NCI-H510A (cell line): ENCODE measurements around the gene ITFG1.

Experiments
- DNase-seq: peaks from one replicate; lab custom pipeline; 2025; lab: John Stamatoyannopoulos, UW

The ITFG1 gene

DNA sequence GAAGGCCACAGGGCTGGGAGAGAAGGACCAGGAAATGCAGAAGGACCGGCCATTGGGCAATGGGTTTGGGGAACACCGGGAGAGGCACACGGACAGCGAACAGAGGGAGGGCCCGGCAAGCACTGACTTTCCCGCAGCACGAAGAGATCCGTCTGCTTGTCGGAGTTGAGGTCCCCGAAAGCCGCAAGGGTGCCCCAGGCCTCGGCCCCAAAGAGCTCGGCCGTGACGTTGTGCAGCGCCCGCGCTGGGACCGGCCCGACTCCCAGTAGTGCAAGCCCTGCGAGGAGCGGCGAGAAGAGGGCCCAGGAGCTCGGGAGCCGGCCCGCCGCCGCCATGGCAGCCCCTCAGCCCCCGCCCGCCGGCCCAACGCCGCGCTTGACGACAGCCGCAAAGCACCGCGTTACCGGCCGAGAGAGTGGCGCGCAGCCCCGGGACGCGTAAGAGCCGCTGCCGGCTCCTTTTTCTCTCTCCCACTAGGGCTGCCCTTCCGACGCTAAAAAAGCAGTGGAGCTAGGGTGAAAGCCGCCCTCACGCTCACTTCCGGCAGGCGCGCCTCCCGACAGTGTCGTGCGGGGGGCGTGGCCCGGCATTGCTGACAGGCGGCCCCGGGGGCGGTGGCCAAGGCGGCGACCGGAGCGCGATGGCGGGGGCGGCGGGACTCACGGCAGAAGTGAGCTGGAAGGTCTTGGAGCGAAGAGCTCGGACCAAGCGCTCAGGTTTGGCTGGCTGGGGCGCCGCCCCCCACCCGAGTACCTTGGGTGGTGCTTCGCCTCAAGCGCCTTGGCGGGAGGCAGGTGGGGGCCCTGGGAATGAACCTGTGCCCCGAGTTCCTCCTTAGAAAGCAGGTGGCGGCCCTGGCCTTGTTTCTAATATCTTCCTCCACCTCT lies at the start of gene ITFG1, which contains the start of gene PHKB:
Gene ITFG1 (minus strand): TSS at position 353 of the 887 bp plus-strand sequence. CDS start 18 bp downstream, at position 335.
Gene PHKB (plus strand): TSS at position 621 of the 887 bp plus-strand sequence. CDS start 20 bp downstream, at position 641.
- DNase-seq = peak; percentile 89

- DNase-seq = no peak
Measured at GRCh38 chr16:47507701-47508100, 46.8 kb upstream of the ITFG1 start.

DNA sequence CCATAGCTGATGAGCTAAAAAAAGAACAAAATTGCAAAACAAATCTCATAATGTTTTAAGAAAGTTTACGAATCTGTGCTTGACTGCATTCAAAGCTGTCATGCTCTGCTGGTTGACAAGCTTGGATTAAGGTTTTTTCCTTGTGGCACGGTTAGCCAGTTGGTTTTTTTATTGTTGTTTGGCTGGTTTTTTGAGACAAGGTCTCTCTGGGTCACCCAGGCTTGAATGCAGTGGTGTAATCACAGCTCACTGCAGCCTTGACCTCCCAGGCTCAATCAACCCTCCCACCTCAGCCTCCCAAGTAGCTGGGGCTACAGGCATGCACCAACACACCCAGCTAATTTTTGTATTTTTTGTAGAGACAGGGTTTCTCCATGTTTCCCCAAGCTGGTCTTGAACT lies 45.9 kb upstream of the ITFG1 start:
- DNase-seq = no peak

GRCh38 chr16:47504599-47504998 lies 43.7 kb upstream of the ITFG1 start:
- no peak for DNase-seq

DNA sequence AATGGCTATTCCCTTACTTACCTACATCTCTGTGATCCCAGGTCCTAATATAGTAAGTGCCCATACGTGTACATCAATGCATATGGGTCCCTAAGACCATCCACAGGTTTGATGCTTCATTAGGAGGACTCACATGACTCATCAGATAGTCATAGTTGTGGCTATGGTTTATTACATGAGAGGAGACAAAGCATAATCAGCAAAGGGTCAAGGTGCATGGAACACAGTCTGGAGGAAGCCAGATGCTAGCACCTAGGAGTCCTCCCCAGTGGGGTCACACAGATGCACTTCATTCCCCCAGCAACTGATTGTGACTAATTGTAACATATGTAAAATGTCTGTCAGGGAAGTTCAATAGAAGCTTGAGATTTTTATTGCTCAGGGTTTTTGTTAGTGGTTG lies 43.1 kb upstream of the ITFG1 start:
- no peak for DNase-seq

GRCh38 chr16:47499700-47500264 lies 38.9 kb upstream of the ITFG1 start:
- DNase-seq = no peak

- no peak for DNase-seq
Measured at GRCh38 chr16:47499080-47499699, 38.3 kb upstream of the ITFG1 start.

DNA sequence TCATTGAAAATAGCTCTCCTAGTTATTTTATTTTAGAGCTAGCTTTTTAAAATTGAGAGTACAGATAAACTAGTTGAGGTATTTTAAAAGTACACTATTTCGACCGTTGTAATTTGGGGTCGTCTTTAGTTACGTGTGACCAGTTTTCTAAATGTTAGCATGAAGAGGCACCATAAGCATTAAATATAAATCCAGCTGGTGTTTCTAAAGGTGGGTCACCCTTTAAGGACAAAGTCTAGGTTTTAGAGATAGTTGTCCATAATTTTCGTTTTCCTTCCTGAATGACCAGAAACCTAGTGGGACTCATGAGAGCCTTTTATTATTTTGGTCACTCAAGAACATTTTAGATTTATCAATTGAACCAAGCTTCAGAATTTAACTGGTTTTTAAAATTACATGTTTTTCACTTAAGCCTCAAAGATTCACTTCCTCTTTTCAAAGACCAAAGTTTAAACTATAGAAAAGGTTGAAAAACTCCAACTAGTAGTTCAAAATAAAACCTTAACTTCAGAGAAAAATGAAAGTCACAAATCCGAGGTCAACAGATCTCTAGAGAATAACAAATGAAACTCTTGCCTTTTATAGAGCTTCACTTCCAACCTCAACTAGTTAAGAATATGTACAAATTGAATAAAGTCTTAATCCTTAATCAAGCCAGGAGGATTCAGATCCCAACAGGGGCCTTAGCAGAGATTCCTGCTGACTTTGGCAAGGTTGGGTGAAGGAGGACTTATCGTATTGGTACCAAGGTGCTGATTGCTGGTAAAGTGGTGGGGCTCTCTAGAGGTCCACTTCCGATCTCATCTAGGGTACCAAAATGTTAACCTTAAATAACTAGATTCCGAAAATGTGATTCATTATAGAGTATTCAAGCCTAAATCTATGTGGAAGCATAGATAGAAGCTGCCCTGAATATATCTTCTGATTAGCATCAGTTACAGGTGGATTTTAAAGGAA lies 32.8 kb upstream of the ITFG1 start:
- DNase-seq = no peak

DNA sequence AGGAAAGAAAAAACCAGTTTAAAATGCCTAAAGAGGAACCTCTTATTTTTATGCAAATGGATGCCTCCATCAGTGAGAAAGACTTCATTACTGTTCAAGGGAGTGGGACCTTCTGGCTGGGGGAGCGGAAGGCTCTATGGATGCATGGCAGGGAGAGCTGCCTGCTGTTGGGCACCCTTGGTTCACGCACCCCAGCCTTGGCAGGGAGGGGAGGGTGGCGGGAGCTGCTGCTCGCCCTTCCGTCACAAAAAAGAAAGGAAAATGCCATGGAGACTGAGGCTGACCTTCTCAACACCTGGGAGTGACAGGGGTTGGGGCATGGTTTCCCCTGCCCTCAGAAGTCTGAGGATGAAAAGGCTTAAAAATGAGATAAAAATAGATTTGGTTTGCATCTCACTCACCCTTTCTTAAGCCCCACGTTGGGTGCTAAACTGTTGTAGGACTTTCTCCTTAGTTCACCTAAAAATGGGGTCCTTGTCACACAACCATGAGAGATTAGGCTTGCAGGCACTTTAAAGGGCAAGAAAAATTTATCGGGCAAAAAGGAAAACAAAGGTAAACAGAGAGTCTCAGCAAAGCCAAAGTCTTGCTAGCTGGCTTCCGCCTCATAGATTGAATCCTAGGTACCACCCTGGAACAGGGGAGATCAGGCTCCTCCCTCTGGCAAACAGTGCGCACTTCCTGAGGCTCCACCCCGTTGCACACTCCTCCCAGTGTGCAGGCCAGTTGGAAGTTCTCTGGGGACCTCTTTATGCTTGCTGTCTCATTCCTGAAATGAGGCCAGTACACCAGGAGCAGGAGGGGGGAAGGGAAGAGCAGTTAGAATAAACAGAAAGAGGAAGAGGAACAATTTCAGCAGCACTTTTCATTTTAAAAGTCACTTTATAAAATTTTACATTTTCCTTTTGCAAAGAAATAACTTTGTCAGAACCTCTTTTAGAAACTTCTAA lies 31.8 kb upstream of the ITFG1 start:
- DNase-seq = no peak

GRCh38 chr16:47492036-47492427 lies 31.2 kb upstream of the ITFG1 start:
- DNase-seq = no peak

GRCh38 chr16:47490471-47490870 lies 29.6 kb upstream of the ITFG1 start:
- no peak for DNase-seq

GRCh38 chr16:47488051-47488450 lies 27.2 kb upstream of the ITFG1 start:
- DNase-seq = no peak

DNA sequence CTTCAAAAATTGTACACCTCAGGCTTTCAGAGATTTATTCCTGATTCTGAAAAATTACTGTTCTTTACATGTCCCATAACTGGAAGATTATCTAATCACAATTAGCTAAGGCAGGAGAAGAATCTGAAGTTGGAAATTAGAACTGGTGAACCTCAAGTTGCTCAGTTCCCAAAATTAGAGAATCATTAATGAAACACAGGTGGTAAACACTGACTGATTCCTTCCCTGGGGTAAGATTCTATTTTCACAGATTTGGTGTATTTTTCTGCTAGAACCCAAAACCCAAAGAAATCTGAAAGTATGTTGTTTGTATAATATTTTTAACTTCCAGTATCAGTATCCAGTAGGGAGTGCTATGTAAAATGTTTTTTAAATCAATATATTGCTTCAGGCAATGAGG lies 26.0 kb upstream of the ITFG1 start:
- no peak for DNase-seq

DNA sequence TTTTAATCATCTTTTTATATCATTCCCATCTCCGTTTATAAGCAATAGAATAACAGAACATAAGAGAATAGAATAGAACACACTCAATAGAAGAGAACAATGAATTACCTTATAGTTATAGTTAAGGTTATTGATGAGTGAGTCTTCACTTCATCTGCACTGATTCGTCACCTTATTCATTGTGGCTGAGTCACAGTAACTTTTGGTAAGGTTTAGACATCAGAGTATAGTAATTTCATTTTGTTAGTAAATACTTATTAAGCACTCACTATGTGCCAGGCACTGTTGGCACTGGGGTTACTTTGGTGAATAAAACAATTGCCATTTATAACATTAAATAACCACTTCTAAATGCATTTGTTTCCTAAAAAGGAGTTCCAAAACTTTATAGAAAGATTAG lies 22.8 kb upstream of the ITFG1 start:
- no peak for DNase-seq

DNA sequence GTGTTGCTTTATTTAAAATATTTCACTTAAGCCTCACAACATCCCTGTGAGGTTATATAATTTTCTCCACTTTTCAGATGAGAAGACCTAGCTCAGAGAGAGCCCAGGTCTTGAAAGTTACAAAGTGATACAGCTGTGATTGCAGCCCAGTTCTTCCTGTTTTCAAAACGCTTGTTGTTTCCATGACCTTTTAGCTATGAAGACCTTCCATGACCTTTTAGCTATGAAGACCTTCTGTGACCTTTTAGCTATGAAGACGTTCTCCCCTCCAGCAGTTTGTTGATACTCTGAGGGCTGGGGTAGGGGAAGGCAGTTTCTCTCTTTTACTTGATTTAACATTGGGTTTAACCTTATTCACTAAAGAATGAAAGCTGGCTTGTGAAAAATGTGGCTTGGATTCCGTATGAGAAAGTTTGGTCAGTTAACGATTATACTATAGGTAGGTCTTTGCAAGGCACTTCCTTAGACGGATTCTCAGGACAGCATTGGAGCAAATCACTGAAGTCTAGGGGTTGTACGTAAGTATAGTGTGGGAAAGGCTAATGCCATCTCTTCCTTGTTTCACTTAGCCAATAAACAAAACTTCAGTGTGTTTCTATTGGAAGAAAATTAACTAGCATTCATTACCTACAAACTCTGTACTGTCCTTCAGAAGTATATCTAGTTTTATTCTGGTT lies 21.0 kb upstream of the ITFG1 start:
- no peak for DNase-seq

GRCh38 chr16:47480410-47480809 lies 19.5 kb upstream of the ITFG1 start:
- no peak for DNase-seq

DNA sequence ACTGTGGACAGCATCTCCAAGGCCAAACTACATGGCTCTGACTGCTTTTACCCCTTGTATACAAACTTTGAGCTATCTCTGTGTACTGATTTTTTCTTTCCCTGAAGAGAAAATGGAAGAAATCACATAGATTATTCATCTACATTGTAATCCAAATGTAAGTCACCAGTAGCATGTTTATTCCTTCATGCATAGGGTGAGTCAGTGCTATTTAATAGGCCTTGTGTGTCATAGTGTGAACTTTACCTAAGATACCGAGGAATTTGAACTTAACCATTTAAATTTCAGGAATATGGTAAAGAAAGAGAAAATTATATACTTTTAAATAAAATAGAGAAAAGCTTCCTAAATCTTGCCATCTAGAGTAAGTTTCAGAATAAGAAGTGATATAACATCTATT lies 16.8 kb upstream of the ITFG1 start:
- DNase-seq = no peak

- DNase-seq = no peak
Measured at GRCh38 chr16:47476654-47477345, 15.9 kb upstream of the ITFG1 start.

DNA sequence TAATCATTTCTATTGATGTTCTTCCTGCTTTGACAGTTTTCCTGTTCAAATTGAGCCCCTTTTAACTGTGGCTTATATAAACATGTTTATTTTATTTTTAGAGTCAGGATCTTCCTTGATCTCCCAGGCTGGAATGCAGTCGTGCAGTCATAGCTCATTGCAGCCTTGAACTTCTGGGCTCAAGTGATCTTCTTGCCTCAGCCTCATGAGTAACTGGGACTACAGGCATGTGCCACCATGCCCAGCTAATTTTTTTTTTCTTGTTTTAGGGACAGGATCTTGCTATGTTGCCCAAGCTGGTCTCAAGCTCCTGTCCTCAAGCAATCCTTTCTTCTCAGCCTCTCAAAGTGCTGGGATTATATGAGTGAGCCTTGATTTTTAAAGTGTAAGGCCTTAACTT lies 14.9 kb upstream of the ITFG1 start:
- no peak for DNase-seq

DNA sequence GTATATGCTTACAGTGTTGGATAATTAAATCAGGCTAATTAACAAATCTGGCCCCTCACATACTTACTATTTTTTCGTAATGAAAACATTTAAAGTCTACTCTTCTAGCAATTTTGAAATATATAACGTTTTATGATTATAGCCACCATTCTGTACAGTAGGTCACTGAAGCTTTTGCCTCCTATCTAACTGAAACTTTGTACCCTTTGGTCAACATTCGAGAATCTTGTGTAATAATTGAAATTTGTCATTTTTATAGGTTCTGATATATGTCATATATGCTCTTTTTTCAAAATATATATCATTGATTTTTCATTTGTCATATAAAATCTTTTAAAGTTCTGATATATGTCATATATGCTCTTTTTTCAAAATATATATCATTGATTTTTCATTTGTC lies 12.9 kb upstream of the ITFG1 start:
- DNase-seq = no peak
